PC-9 (cell line): Measurements from ENCODE around the gene FOXN4.

Experiments used
- CTCF ChIP-seq: fragments of 200-600 bp; sonication (generic); conservative IDR thresholded peaks from 2 replicates; pipeline ENCODE4 v1.6.1; 2017; ENCODE audit warnings: mixed run types, antibody characterized with exemption, mild to moderate bottlenecking, moderate library complexity
- EZH2 ChIP-seq: fragments of 200-600 bp; sonication (generic); IDR thresholded peaks from 2 replicates; pipeline ENCODE4 v1.8.0; 2017; ENCODE audit warnings: antibody characterized with exemption, low read depth

GRCh38 chr12:109304485-109304884 lies 4.6 kb downstream of the FOXN4 start:
- no peak for TF ChIP-seq CTCF
- TF ChIP-seq EZH2 = no peak
